Measurements from ENCODE around the gene NDUFS2.

Gene NDUFS2

GRCh38 chr1:161172776-161173376 lies 29.3 kb upstream of the NDUFS2 start:
- peak; percentile 94 for DNase-seq (ENCODE audit: low read depth)

GRCh38 chr1:161173711-161174110 lies 28.5 kb upstream of the NDUFS2 start:
- DNase-seq (ENCODE audit: low read depth), result no peak

- no peak for DNase-seq (ENCODE audit: low read depth)
Measured at GRCh38 chr1:161174911-161175310, 27.3 kb upstream of the NDUFS2 start.

- no peak for DNase-seq (ENCODE audit: low read depth)
Measured at GRCh38 chr1:161175771-161176453, 26.3 kb upstream of the NDUFS2 start.

- DNase-seq (ENCODE audit: low read depth), result no peak
Measured at GRCh38 chr1:161176468-161177111, 25.6 kb upstream of the NDUFS2 start.

DNA sequence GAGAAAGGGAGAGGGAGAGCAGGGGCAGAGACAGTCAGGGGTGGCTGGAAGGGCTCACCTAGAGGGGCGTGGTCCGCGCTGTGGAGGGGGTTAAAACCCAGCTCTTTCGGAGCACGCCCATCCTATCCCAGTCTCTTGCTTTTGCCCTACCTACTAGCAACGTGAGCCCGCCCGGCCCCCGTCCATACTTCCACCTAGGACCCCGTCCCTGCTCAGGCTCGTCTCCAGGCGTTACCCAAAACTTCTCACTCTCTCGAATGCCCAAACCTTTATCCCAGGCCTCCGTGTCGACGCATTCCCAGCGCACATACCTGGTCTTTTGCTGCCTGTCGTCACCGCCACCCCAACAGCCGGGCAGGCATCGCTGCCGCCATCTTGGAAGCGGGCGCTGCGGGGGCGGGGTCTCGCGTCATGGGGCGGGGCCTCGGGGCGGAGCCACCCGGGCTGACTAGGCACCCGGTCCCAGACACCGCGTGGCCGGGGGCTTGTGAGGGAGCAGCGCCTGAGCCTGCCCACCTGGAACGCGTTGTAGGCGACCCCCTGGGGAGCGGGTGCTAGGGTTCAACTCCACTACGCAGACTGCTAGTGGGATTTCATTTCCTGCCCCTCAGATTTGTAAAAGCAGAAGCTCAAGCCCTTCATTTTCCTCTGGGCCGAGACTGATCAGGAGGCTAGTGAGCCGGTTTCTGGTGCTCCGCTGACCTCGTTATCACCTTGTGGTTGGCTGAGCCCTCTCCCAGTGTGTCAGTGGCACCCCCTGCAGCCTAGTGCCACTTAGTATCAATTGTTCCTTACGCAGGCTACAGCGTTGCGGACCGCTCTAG lies 24.8 kb upstream of the NDUFS2 start, which contains the start of gene B4GALT3:
TSS of gene B4GALT3 (minus strand) at position 396 of the 824 bp plus-strand sequence. CDS start 1,447 bp downstream, outside the sequence.
- peak; percentile 75 for DNase-seq (ENCODE audit: low read depth)

- DNase-seq (ENCODE audit: low read depth), result no peak
Measured at GRCh38 chr1:161177936-161178244, 24.3 kb upstream of the NDUFS2 start.

- no peak for DNase-seq (ENCODE audit: low read depth)
Measured at GRCh38 chr1:161179698-161180097, 22.5 kb upstream of the NDUFS2 start.

DNA sequence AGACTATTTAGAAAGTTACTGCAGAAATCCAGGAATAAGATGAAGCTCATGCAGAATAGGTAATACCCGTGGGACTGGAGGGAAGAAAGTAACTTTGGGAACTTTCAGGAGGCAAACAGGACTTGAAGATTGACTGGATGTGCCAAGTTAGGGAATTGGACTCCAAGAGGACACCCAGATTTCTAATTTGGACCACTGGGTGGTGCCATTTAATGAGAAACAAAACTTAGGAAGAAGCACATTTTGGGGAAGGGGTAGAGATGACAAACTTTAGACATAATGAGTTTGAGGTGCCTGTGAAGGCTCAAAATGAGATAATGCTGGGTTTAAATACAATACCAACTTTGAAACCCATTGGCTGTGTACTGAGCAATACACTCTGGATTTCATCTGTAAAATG lies 21.5 kb upstream of the NDUFS2 start:
- DNase-seq (ENCODE audit: low read depth), result no peak

GRCh38 chr1:161182214-161182613 lies 20.0 kb upstream of the NDUFS2 start:
- DNase-seq (ENCODE audit: low read depth), result peak; percentile 68

DNA sequence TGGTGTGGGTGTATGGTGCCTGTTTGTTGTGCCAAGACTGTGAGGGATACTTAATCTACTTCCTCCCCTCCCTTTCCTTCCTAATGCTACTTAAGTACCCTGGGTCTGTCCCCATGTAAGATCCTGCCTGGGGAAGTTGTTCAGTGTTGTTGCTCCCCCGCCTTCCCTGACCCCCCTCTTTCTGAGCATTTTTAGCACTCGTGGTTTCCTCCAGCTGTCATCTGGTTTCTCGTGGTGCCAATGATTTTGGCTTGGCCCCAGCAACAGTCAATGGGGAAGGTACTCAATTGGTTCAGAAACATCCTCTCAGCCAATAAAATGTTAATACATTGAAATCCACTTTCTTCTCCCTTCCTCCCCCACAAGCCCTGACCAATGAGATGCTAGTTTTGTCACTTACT lies 16.9 kb upstream of the NDUFS2 start:
- DNase-seq (ENCODE audit: low read depth), result peak; percentile 89

- DNase-seq (ENCODE audit: low read depth), result no peak
Measured at GRCh38 chr1:161185732-161186311, 16.3 kb upstream of the NDUFS2 start.

DNA sequence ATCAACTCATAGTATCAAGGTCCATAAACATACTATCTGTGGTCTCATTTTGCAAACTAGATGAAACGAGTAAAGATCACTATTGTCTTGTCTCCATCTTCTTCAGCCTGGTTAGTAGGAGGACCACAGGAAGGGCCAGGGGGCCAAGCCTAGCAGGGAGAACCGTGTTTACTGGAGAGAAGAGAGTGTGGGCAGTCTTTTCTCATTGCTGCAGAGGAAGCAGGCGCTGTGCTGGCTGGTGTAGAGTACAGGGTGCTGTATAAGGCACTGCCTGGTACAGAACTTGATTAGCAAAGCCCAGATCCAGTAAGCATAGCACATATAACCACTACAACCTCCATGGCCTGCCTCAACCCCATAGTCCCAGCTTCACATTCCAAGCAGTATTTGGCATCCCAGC lies 14.9 kb upstream of the NDUFS2 start:
- DNase-seq (ENCODE audit: low read depth), result peak; percentile 32

- DNase-seq (ENCODE audit: low read depth), result no peak
Measured at GRCh38 chr1:161188381-161188780, 13.8 kb upstream of the NDUFS2 start.

- DNase-seq (ENCODE audit: low read depth), result peak; percentile 45
Measured at GRCh38 chr1:161189036-161189435, 13.1 kb upstream of the NDUFS2 start.

GRCh38 chr1:161190962-161191521 lies 11.1 kb upstream of the NDUFS2 start:
- DNase-seq (ENCODE audit: low read depth), result no peak

GRCh38 chr1:161191971-161192370 lies 10.2 kb upstream of the NDUFS2 start:
- DNase-seq (ENCODE audit: low read depth), result no peak

DNA sequence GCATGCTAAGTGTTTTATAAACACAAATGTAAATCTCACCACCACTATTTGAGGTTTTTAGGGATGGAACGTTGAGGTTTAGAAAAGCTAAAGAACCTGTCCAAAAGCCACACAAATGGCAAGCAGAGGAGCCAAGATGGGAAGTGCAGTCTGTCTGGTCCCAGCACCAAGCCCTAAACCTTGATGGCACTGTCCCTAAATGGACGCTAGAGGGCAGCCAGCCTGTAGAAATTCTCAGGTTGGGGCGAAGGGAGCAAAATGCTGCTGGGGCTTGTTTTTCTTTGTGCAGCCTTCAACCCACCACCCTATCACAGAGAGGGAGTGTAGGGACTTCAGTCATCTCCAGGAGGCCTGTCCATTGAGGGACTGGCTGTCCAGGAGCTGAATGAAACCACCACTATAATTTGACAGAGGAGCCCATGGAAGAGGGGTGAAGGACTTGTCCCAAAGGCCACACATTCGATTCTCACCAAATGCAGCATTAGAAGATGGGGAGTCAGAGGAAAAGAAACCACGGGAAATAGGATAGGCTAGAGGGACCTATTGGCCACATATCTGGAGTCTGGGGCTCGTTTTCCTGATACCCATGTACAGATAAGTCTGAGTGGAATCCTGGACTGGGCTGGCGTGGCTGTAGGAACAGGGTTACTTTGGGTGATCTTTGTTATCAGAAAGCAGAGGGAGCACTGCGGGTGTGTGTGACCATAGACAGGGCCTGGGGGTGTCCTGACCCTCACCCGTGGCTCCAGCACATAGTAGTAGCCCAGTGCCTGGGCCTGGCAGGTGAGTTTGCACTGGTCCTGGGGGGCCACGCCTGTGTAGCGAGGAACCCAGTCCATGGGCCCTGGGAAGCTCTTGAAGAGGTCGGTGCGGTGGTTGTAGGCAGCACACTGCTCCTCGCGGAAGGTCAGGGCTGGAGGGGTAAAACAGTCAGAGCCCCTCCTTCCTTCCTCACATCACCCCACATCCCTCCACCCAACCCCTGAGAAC lies 9.4 kb upstream of the NDUFS2 start:
- DNase-seq (ENCODE audit: low read depth), result peak; percentile 73

DNA sequence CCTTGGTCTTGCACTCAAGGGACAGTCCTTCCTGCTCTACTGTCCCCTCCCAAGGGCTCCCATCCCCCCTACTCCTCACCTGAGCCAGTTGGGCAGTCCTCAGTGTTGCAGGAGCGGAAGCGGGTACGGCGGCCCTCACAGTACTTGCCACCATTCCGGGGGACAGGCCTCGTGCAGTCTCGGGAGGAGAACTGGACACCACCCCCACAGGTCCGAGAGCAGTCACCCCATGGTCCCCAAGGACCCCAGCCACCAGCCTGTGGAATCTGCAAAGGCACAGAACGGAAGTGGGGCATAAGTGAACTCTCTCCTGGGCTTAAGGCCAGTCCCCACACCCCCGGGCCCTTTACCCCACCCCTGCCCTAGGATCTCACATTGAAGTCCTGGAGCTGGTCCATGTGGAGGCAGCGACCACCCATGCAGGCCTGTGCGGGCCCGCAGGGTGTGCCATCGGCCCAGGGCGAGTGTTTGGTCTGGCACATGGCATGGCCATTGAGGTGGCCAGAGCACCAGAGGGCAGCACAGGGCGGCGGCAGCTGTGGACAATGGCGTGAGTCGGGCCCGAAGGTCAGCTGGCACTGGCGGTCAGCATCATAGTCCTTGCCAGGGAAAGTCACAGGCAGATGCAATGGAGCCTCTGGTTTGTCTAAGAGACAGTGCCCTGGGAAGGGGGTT lies 8.5 kb upstream of the NDUFS2 start:
- no peak for DNase-seq (ENCODE audit: low read depth)

DNA sequence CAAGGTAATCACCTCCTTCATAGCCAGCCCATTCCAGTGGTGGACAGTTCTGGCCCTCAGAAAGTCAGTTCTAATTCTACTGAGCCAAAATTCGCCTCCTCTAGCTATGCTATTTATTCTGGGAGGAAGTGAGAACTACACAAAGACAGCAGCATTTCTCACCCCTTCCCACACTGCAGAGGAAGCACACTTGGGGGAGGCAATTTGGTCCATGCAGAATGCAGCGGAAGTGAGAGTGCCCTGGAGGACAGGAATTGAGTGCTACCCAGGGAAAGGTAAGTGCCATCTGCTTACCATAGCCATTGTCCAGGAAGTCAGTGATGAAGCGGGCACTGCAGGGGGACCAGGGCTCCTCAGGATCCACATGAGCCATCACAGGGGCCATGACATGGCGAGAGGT lies 7.0 kb upstream of the NDUFS2 start:
- no peak for DNase-seq (ENCODE audit: low read depth)
